GM19452 (cell line): Measurements from ENCODE around the gene SLCO1C1.
"Not testable (repeated sequence)": the region's sequence is repeated elsewhere in the genome, so short reads cannot be mapped to it uniquely, and the experiment has no call there.

ENCODE experiments used
- ATAC-seq: cut with Tn5 transposase; IDR thresholded peaks from one replicate; pipeline ENCODE4 v1.9.1; 2021; ENCODE audit not compliant: unreplicated experiment

Gene SLCO1C1

GRCh38 chr12:20695232-20695631 lies at the start of gene SLCO1C1:
SLCO1C1 (plus strand) TSS chr12:20695332; CDS start chr12:20699577, 4,245 bp downstream.
- ATAC-seq = no peak

GRCh38 chr12:20646239-20646827 lies 48.8 kb upstream of the SLCO1C1 start:
- no peak for ATAC-seq

GRCh38 chr12:20653871-20654270 lies 41.3 kb upstream of the SLCO1C1 start:
- ATAC-seq = no peak

- ATAC-seq = no peak
Observed at GRCh38 chr12:20656600-20656999, 38.5 kb upstream of the SLCO1C1 start.

GRCh38 chr12:20657496-20657895 lies 37.6 kb upstream of the SLCO1C1 start:
- ATAC-seq = no peak

GRCh38 chr12:20681334-20681733 lies 13.8 kb upstream of the SLCO1C1 start:
- no peak for ATAC-seq

- ATAC-seq = no peak
Observed at GRCh38 chr12:20696181-20696905, 1.2 kb downstream of the SLCO1C1 start.

GRCh38 chr12:20701106-20701505 lies 6.0 kb downstream of the SLCO1C1 start:
- no peak for ATAC-seq

GRCh38 chr12:20704860-20705259 lies 9.7 kb downstream of the SLCO1C1 start:
- no peak for ATAC-seq

- no peak for ATAC-seq
Observed at GRCh38 chr12:20711846-20712245, 16.7 kb downstream of the SLCO1C1 start.

GRCh38 chr12:20716037-20716436 lies 20.9 kb downstream of the SLCO1C1 start:
- no peak for ATAC-seq

- no peak for ATAC-seq
Observed at GRCh38 chr12:20716985-20717384, 21.9 kb downstream of the SLCO1C1 start.

GRCh38 chr12:20718294-20718693 lies 23.2 kb downstream of the SLCO1C1 start:
- no peak for ATAC-seq

- ATAC-seq = no peak
Observed at GRCh38 chr12:20722142-20722541, 27.0 kb downstream of the SLCO1C1 start.

GRCh38 chr12:20731274-20731673 lies 36.1 kb downstream of the SLCO1C1 start:
- no peak for ATAC-seq

- no peak for ATAC-seq
Observed at GRCh38 chr12:20740972-20741371, 45.8 kb downstream of the SLCO1C1 start.

- no peak for ATAC-seq
Observed at GRCh38 chr12:20748198-20748597, 53.1 kb downstream of the SLCO1C1 start.

GRCh38 chr12:20751046-20751445 lies 55.9 kb downstream of the SLCO1C1 start:
- no peak for ATAC-seq

- ATAC-seq = no peak
Observed at GRCh38 chr12:20777420-20777819, 82.3 kb downstream of the SLCO1C1 start.

GRCh38 chr12:20778969-20779368 lies 83.8 kb downstream of the SLCO1C1 start:
- ATAC-seq = no peak

- not testable (repeated sequence) for ATAC-seq
Observed at GRCh38 chr12:20779971-20780370, 84.8 kb downstream of the SLCO1C1 start.

- not testable (repeated sequence) for ATAC-seq
Observed at GRCh38 chr12:20783796-20784357, 88.7 kb downstream of the SLCO1C1 start.
